Brain microvascular endothelial cell (primary cell): Measurements from ENCODE around the gene SIRT4.
A peak's percentile ranks its signal among the peaks of the same experiment; 100 is the strongest.

Source experiments
- DNase-seq: peaks from one replicate; pipeline ENCODE4 v3.0.0-alpha.2; 2020
- H3K27ac ChIP-seq: fragments of 250-450 bp; sonication (Bioruptor Pico); 2 replicates; pipeline ENCODE4 v1.5.1; 2020; ENCODE audit warnings: mild to moderate bottlenecking, moderate library complexity
- H3K27me3 ChIP-seq: fragments of 250-450 bp; sonication (Bioruptor Pico); replicated peaks from 2 replicates; pipeline ENCODE4 v1.5.1; 2020; ENCODE audit warnings: mild to moderate bottlenecking
- H3K36me3 ChIP-seq: fragments of 250-450 bp; sonication (Bioruptor Pico); replicated peaks from 2 replicates; pipeline ENCODE4 v1.5.1; 2020; ENCODE audit warnings: mild to moderate bottlenecking
- H3K4me3 ChIP-seq: 2 replicates; pipeline ENCODE4 v1.5.1; 2011; ENCODE audit warnings: low read depth, mild to moderate bottlenecking, control low read depth, low read length, moderate library complexity
- CTCF ChIP-seq: IDR thresholded peaks from 2 replicates; pipeline ENCODE4 v1.5.1; 2011; ENCODE audit warnings: low read depth, mild to moderate bottlenecking, moderate library complexity, low read length, control low read depth, inconsistent platforms; ENCODE audit errors: missing control alignments
- in situ Hi-C: cut with HindIII; loops from 2 replicates; pipeline ENCODE4 v1.10.0; 2017; ENCODE audit warnings: low sequenced_read_pairs, low pct_ligation_motif_present

The SIRT4 gene

DNA sequence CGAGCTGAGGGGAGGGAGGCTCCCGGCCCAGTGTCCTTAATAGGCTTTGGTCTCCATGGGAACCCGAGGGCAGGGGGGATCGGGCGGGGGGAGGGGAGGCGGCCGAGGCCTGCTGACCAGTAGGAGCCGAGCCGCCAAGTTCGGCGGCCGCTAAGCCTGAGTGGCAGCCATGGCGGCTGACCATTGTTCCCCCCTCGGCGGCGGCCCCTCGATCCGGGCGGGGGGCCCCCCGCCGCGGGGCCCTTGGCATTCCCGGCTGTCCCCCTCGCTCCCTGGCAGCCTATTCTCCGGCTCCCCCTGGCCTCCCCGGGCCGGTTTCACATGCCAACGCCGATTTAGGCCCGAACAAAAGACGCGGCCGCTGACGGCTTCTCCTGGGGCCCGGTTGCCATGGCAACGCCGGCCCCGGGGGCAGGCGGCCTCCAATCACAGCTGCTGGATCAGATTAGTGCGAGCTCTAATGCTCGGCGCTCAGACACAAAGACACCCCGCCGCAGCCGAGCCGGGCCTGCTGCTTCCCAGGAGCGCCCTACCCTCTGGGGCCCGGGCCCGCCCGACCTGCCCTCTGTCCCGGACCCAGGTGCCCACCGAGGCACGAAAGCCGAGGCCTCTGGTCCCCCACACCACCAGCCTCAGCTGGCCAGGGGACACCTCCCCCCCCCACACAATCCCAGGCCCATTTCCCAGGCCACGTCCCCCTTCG is 59.5 kb downstream of the SIRT4 start:
- Histone ChIP-seq H3K4me3 (peak overlapping the region; percentile 45), H3K36me3 (no peaks in the 10 kb centered on the region), H3K27ac (no peak overlapping the region), H3K27me3 (no peaks in the 10 kb centered on the region)
- in situ Hi-C loops = no loop called here
- TF ChIP-seq CTCF = no peak
- DNase-seq = peak; percentile 67
